Gastrocnemius medialis (tissue), 4 donors: ENCODE data around the gene RAB17.

Experiments
- POLR2A ChIP-seq, 2 donors: fragments of 450-650 bp; IDR thresholded peaks; one replicate each; pipeline ENCODE4 v1.6.1; 2017; ENCODE audit warnings: antibody characterized with exemption in 2 of 2, mild to moderate bottlenecking in 2 of 2, moderate library complexity in 2 of 2
- TF ChIP-seq, protein P1 (sequence below), 5 experiments: fragments of 450-650 bp in 3 of 5; fragments of 200-600 bp in 2 of 5; sonication (generic) in 2 of 5; IDR thresholded peaks in 4 of 5; conservative IDR thresholded peaks in 1 of 5; 1 replicate in 4 of 5; 2 replicates in 1 of 5; pipeline ENCODE4 v1.5.1; 2016 to 2019; ENCODE audit warnings: antibody characterized with exemption in 5 of 5, mild to moderate bottlenecking in 3 of 5, moderate library complexity in 3 of 5

GRCh38 chr2:237534380-237534779, 56.2 kb downstream of the RAB17 start:
- TF ChIP-seq, protein P1, sequence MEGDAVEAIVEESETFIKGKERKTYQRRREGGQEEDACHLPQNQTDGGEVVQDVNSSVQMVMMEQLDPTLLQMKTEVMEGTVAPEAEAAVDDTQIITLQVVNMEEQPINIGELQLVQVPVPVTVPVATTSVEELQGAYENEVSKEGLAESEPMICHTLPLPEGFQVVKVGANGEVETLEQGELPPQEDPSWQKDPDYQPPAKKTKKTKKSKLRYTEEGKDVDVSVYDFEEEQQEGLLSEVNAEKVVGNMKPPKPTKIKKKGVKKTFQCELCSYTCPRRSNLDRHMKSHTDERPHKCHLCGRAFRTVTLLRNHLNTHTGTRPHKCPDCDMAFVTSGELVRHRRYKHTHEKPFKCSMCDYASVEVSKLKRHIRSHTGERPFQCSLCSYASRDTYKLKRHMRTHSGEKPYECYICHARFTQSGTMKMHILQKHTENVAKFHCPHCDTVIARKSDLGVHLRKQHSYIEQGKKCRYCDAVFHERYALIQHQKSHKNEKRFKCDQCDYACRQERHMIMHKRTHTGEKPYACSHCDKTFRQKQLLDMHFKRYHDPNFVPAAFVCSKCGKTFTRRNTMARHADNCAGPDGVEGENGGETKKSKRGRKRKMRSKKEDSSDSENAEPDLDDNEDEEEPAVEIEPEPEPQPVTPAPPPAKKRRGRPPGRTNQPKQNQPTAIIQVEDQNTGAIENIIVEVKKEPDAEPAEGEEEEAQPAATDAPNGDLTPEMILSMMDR (IDR thresholded peaks at IDR 0.05 in 4 of 5, conservative IDR thresholded peaks at IDR 0.05 in 1 of 5): no peak
- TF ChIP-seq POLR2A (IDR thresholded peaks at IDR 0.05): no peak
